A673 (cell line): ENCODE results near the gene ZNF624. TPM values are rescaled to one million over a fixed set of nuclear protein-coding genes. Genes with fewer than 3 reads are reported as not detected.

Source experiments
- BruUV-seq: library from RNA; stranded (reverse); fragments of 400-500 nt; replicated peaks from 2 replicates; lab custom pipeline; 2021; lab: Mats Ljungman, UMichigan
- CTCF ChIA-PET: fragments of 300-600 bp; sonication (Branson Sonifier 250); formaldehyde crosslinking; loops from one replicate; lab custom pipeline; 2022; ENCODE audit warnings: antibody characterized with exemption; lab: Charles Lee
- POLR2A ChIA-PET: fragments of 300-600 bp; sonication (Branson Sonifier 250); formaldehyde crosslinking; loops from one replicate; lab custom pipeline; 2022; ENCODE audit warnings: antibody characterized with exemption; ENCODE audit not compliant: low non-redundant PET; lab: Charles Lee
- DNase-seq: peaks from one replicate; pipeline ENCODE4 v3.0.0-alpha.2; 2015; ENCODE audit warnings: low spot score
- H3K27ac ChIP-seq: fragments of 200-600 bp; sonication (generic); 2 replicates; pipeline ENCODE4 v1.5.1; 2016; ENCODE audit warnings: mixed run types, low read depth, mild to moderate bottlenecking, mixed read lengths, antibody characterized with exemption, low read length; ENCODE audit not compliant: poor library complexity, severe bottlenecking
- H3K27me3 ChIP-seq: fragments of 200-600 bp; sonication (generic); replicated peaks from 2 replicates; pipeline ENCODE4 v1.6.1; 2017; ENCODE audit warnings: mixed run types, low read depth, mild to moderate bottlenecking, mixed read lengths, antibody characterized with exemption, low read length; ENCODE audit not compliant: insufficient read depth, poor library complexity
- H3K36me3 ChIP-seq: fragments of 200-600 bp; sonication (generic); 2 replicates; pipeline ENCODE4 v1.6.1; 2016; ENCODE audit warnings: mixed run types, mild to moderate bottlenecking, mixed read lengths, antibody characterized with exemption, low read length; ENCODE audit not compliant: insufficient read depth, poor library complexity, severe bottlenecking
- H3K4me1 ChIP-seq: fragments of 200-600 bp; sonication (generic); 2 replicates; pipeline ENCODE4 v1.6.1; 2017; ENCODE audit warnings: mixed run types, mild to moderate bottlenecking, mixed read lengths, antibody characterized with exemption, low read length; ENCODE audit not compliant: insufficient read depth, poor library complexity, severe bottlenecking
- H3K4me3 ChIP-seq: fragments of 200-600 bp; sonication (generic); 2 replicates; pipeline ENCODE4 v1.5.1; 2016; ENCODE audit warnings: low read depth, mixed run types, mild to moderate bottlenecking, mixed read lengths, low read length; ENCODE audit not compliant: poor library complexity, severe bottlenecking
- H3K9me3 ChIP-seq: fragments of 200-600 bp; sonication (generic); 2 replicates; pipeline ENCODE4 v1.6.1; 2016; ENCODE audit warnings: mixed run types, low read depth, mild to moderate bottlenecking, mixed read lengths, antibody characterized with exemption, low read length; ENCODE audit not compliant: poor library complexity, severe bottlenecking
- CTCF ChIP-seq: fragments of 300-800, 200-600 bp; sonication (generic); conservative IDR thresholded peaks from 2 replicates; pipeline ENCODE4 v1.5.1; 2017; ENCODE audit warnings: low read depth, mild to moderate bottlenecking, antibody characterized with exemption, low read length, moderate library complexity, mixed read lengths
- EZH2 ChIP-seq: fragments of 200-600 bp; sonication (generic); IDR thresholded peaks from 2 replicates; pipeline ENCODE4 v1.6.1; 2017; ENCODE audit warnings: borderline replicate concordance, low read depth, mild to moderate bottlenecking, mixed read lengths, antibody characterized with exemption, low read length; ENCODE audit not compliant: poor library complexity, severe bottlenecking
- intact Hi-C: fragments of 100-400 bp; cut with micrococcal nuclease; formaldehyde crosslinking; loops from one replicate; pipeline ENCODE4 v1.10.0; 2022; ENCODE audit not compliant: unreplicated experiment
- total RNA-seq: library from RNA; stranded (reverse); gene quantifications from 2 replicates; pipeline ENCODE4 v1.2.3, GENCODE V29; 2021

ZNF624 gene
- total RNA-seq, 1 experiment from 2014 or later: 9.2 TPM

- H3K36me3 ChIP-seq: no peaks in the 10 kb centered on the region
- no peak overlapping the region for H3K4me3 ChIP-seq
- BruUV-seq: no TSS peak
- DNase-seq: no peak
- intact Hi-C loops: no loop called here
- ChIA-PET POLR2A (no interaction called here), CTCF (no interaction called here)
- H3K4me1 ChIP-seq: no peaks in the 10 kb centered on the region
- no peak overlapping the region for H3K27ac ChIP-seq
- no peak for TF ChIP-seq CTCF
- no peak for TF ChIP-seq EZH2
- no peaks in the 10 kb centered on the region for H3K27me3 ChIP-seq
- no peaks in the 10 kb centered on the region for H3K9me3 ChIP-seq
Observed at GRCh38 chr17:16662936-16663335, 9.3 kb upstream of the ZNF624 start.

- no peaks in the 10 kb centered on the region for H3K4me1 ChIP-seq
- H3K4me3 ChIP-seq: no peak overlapping the region
- POLR2A ChIA-PET: no interaction called here
- no peak overlapping the region for H3K27ac ChIP-seq
- BruUV-seq: no TSS peak
- no peaks in the 10 kb centered on the region for H3K27me3 ChIP-seq
- no peak for TF ChIP-seq EZH2
- TF ChIP-seq CTCF: no peak
- no peaks in the 10 kb centered on the region for H3K36me3 ChIP-seq
- CTCF ChIA-PET: no interaction called here
- H3K9me3 ChIP-seq: no peaks in the 10 kb centered on the region
- no peak for DNase-seq
- intact Hi-C loops: no loop called here
Observed at GRCh38 chr17:16661217-16661616, 7.6 kb upstream of the ZNF624 start.

- peak overlapping the region; percentile 87 for H3K4me3 ChIP-seq
- CTCF ChIA-PET: no interaction called here
- H3K27me3 ChIP-seq: no peaks in the 10 kb centered on the region
- intact Hi-C loops: no loop called here
- TF ChIP-seq EZH2: no peak
- no peak for TF ChIP-seq CTCF
- POLR2A ChIA-PET: no interaction called here
- no peak for DNase-seq
- H3K4me1 ChIP-seq: peaks cover 9% of the 10 kb centered on the region
- H3K27ac ChIP-seq: peak overlapping the region; percentile 95
- H3K9me3 ChIP-seq: no peaks in the 10 kb centered on the region
- no peaks in the 10 kb centered on the region for H3K36me3 ChIP-seq
- BruUV-seq: no TSS peak
Observed at GRCh38 chr17:16652847-16653366, 743 bp downstream of the ZNF624 start.
